K562 (cell line): ENCODE results near the gene MKRN2OS. TPM values are rescaled to one million over a fixed set of nuclear protein-coding genes. Genes with fewer than 3 reads are reported as not detected.

ENCODE experiments used
- ATAC-seq: fragments of 200-7000 bp; cut with Tn5 transposase; 3 replicates; pipeline ENCODE4 v1.9.1; 2020; ENCODE audit warnings: moderate library complexity
- BruUV-seq: library from RNA; stranded (reverse); fragments of 400-500 nt; replicated peaks from 2 replicates; lab custom pipeline; 2021; lab: Mats Ljungman, UMichigan
- CTCF ChIA-PET: fragments of 300-600 bp; formaldehyde crosslinking; extraction: SDS; loops from one replicate; lab custom pipeline; 2021; ENCODE audit warnings: low intra/inter-chr PET ratio; lab: Yijun Ruan, JAX
- POLR2A ChIA-PET: fragments of 300-600, 350-650 bp; sonication (Branson Sonifier 250); formaldehyde crosslinking; extraction: SDS; loops from one replicate; lab custom pipeline; 2021; ENCODE audit warnings: antibody characterized with exemption, inconsistent platforms; lab: Yijun Ruan, JAX
- DNase-seq, 4 experiments: peaks; one replicate each; pipeline versions ENCODE4 v3.0.0 to v3.0.0-alpha.2; 2011 to 2018; ENCODE audit warnings: low spot score in 3 of 4, mixed read lengths in 3 of 4; ENCODE audit errors: extremely low read depth in 1 of 4
- FAIRE-seq: peaks from 2 replicates; lab custom pipeline; 2011; peaks lifted over from hg19 to GRCh38; lab: Jason Lieb, UNC
- H2AFZ ChIP-seq: 2 replicates; pipeline ENCODE4 v1.6.0; 2011; ENCODE audit warnings: low read depth, low read length, control low read depth, inconsistent platforms
- H3K27ac ChIP-seq: fragments of 200-600 bp; 3 replicates; pipeline ENCODE4 v1.8.0; 2011; ENCODE audit warnings: low read depth, mild to moderate bottlenecking, control low read depth, inconsistent platforms, low read length, moderate library complexity, mixed read lengths; ENCODE audit errors: extremely low read depth
- H3K27me3 ChIP-seq, 2 experiments: fragments of 300-600 bp in 1 of 2; 2 replicates in 1 of 2; 3 replicates in 1 of 2; pipeline versions ENCODE4 v1.6.0 to v1.8.0; 2011; ENCODE audit warnings: inconsistent platforms in 2 of 2, low read length in 2 of 2, mild to moderate bottlenecking in 1 of 2, mixed read lengths in 1 of 2, moderate library complexity in 1 of 2; ENCODE audit not compliant: control insufficient read depth in 2 of 2, insufficient read depth in 2 of 2
- H3K36me3 ChIP-seq: fragments of 300-600 bp; 3 replicates; pipeline ENCODE4 v1.8.0; 2011; ENCODE audit warnings: mild to moderate bottlenecking, low read length, inconsistent platforms; ENCODE audit not compliant: control insufficient read depth, insufficient read depth
- H3K4me1 ChIP-seq, 2 experiments: fragments of 200-600 bp in 1 of 2; replicated peaks in 1 of 2; 2 replicates in 1 of 2; 3 replicates in 1 of 2; pipeline versions ENCODE4 v1.5.1 to v1.8.0; 2011; ENCODE audit warnings: inconsistent platforms in 2 of 2, low read length in 2 of 2, mild to moderate bottlenecking in 1 of 2, mixed read lengths in 1 of 2, moderate library complexity in 1 of 2; ENCODE audit not compliant: control insufficient read depth in 2 of 2, insufficient read depth in 2 of 2
- H3K4me2 ChIP-seq: 2 replicates; pipeline ENCODE4 v1.6.1; 2011; ENCODE audit warnings: low read length, control low read depth, inconsistent platforms, mixed read lengths; ENCODE audit not compliant: insufficient read depth
- H3K4me3 ChIP-seq: fragments of 200-600 bp; sonication (generic), shearing (Covaris generic); 2 replicates; pipeline ENCODE4 v1.5.1; 2016; ENCODE audit warnings: control low read depth, inconsistent platforms
- H3K79me2 ChIP-seq: fragments of 200-600 bp; 3 replicates; pipeline ENCODE4 v1.8.0; 2011; ENCODE audit warnings: low read length, inconsistent platforms; ENCODE audit not compliant: control insufficient read depth, insufficient read depth
- H3K9ac ChIP-seq, 2 experiments: 2 replicates each; pipeline versions ENCODE4 v1.6.0 to v1.6.1; 2011; ENCODE audit warnings: low read depth in 2 of 2, low read length in 2 of 2, control low read depth in 1 of 2, inconsistent platforms in 1 of 2, mild to moderate bottlenecking in 1 of 2, mixed read lengths in 1 of 2; ENCODE audit not compliant: insufficient read depth in 1 of 2
- H3K9me1 ChIP-seq: one replicate; pipeline ENCODE4 v1.6.0; 2011; ENCODE audit warnings: inconsistent platforms, mild to moderate bottlenecking, low read length, moderate library complexity; ENCODE audit not compliant: control insufficient read depth, insufficient read depth
- H3K9me3 ChIP-seq: replicated peaks from 2 replicates; pipeline ENCODE4 v1.5.1; 2011; ENCODE audit warnings: low read depth, low read length, inconsistent platforms; ENCODE audit not compliant: control insufficient read depth, insufficient read depth
- H4K20me1 ChIP-seq: replicated peaks from 2 replicates; pipeline ENCODE4 v1.6.1; 2011; ENCODE audit warnings: low read length, inconsistent platforms, mixed read lengths; ENCODE audit not compliant: control insufficient read depth, insufficient read depth
- ARID1B ChIP-seq: fragments of 450-650 bp; IDR thresholded peaks from 2 replicates; pipeline ENCODE4 v1.6.1; 2016; ENCODE audit warnings: antibody characterized with exemption, mild to moderate bottlenecking, inconsistent platforms
- CTCF ChIP-seq, 3 experiments: IDR thresholded peaks in 2 of 3; conservative IDR thresholded peaks in 1 of 3; 2 replicates each; pipeline ENCODE4 v1.5.1; 2011 to 2012; ENCODE audit warnings: low read length in 3 of 3, mild to moderate bottlenecking in 3 of 3, control low read depth in 2 of 3, improper control_type of control experiment in 1 of 3, inconsistent platforms in 1 of 3, low read depth in 1 of 3, mixed read lengths in 1 of 3, moderate library complexity in 1 of 3; ENCODE audit not compliant: insufficient read depth in 2 of 3
- DPF2 ChIP-seq: fragments of 450-650 bp; IDR thresholded peaks from 2 replicates; pipeline ENCODE4 v1.6.1; 2016
- FOXK2 ChIP-seq, 2 experiments: fragments of 450-650 bp; IDR thresholded peaks in 1 of 2; conservative IDR thresholded peaks in 1 of 2; 2 replicates each; pipeline ENCODE4 v1.6.1; 2016; ENCODE audit warnings: low read depth in 2 of 2, mild to moderate bottlenecking in 1 of 2
- HNRNPUL1 ChIP-seq: fragments of 200-400 bp; formaldehyde crosslinking; IDR thresholded peaks from 2 replicates; pipeline ENCODE4 v1.6.1; 2017; ENCODE audit warnings: low read length
- KDM4B ChIP-seq, 2 experiments: fragments of 450-650 bp in 1 of 2; sonication (generic) in 1 of 2; IDR thresholded peaks; 2 replicates each; pipeline ENCODE4 v1.6.1; 2016 to 2017; ENCODE audit warnings: borderline replicate concordance in 2 of 2, antibody characterized with exemption in 1 of 2, low read depth in 1 of 2, mild to moderate bottlenecking in 1 of 2
- TEAD2 ChIP-seq: fragments of 450-650 bp; IDR thresholded peaks from 2 replicates; pipeline ENCODE4 v1.6.1; 2016; ENCODE audit warnings: missing genetic modification characterization, control low read depth, missing compliant biosample characterization
- TSHZ1 ChIP-seq: fragments of 250-450 bp; sonication (Bioruptor Pico); IDR thresholded peaks from 2 replicates; pipeline ENCODE4 v1.4.0; 2020; ENCODE audit warnings: mild to moderate bottlenecking, moderate library complexity
- ZKSCAN8 ChIP-seq: fragments of 200-800 bp; sonication (Bioruptor generic); IDR thresholded peaks from 2 replicates; pipeline ENCODE4 v1.6.1; 2016; ENCODE audit warnings: missing genetic modification characterization, missing compliant biosample characterization
- ZNF584 ChIP-seq: fragments of 200-800 bp; sonication (Bioruptor generic); IDR thresholded peaks from 2 replicates; pipeline ENCODE4 v1.6.1; 2016; ENCODE audit warnings: low read depth, mild to moderate bottlenecking, missing genetic modification characterization, missing compliant biosample characterization
- WGBS: fragments of 100-300 bp; shearing (Covaris generic); methylation state at CpG from one replicate; pipeline ENCODE4 v1.1.6; 2016; ENCODE audit warnings: low coverage, mixed read lengths; ENCODE audit not compliant: insufficient coverage; ENCODE audit errors: missing lambda C conversion rate; 5-methylcytosine and 5-hydroxymethylcytosine counted together
- in situ Hi-C: fragments of 300-500 bp; cut with MboI; formaldehyde crosslinking; loops from 4 replicates; pipeline ENCODE4 v1.15.0; 2018; ENCODE audit warnings: inconsistent platforms, mixed read lengths
- intact Hi-C: fragments of 100-400 bp; cut with micrococcal nuclease; formaldehyde crosslinking; loops from 2 replicates; pipeline ENCODE4 v1.14.2; 2022
- polyA plus RNA-seq, 8 experiments: library from polyadenylated mRNA; depleted of rRNA in 4 of 8; stranded (reverse) in 5 of 8; unstranded in 3 of 8; fragments of >200 nt; fragmentation: Nextera tagmentation in 2 of 8; fragmentation: Illumina TruSeq in 1 of 8; extraction: Ambion mirVana in 2 of 8; extraction: Trizol in 1 of 8; gene quantifications; 2 replicates each; pipeline versions ENCODE4 v1.2.1 to v1.2.3, GENCODE V29; 2011 to 2014; ENCODE audit warnings: inconsistent platforms in 1 of 8, missing spikeins in 1 of 8
- total RNA-seq, 7 experiments: library from RNA; depleted of rRNA in 6 of 7; stranded (reverse); fragments of >200 nt in 6 of 7; fragmentation: Illumina TruSeq in 2 of 7; extraction: Trizol in 2 of 7; gene quantifications; 2 replicates each; pipeline versions ENCODE4 v1.2.1 to v1.2.3, GENCODE V29; 2011 to 2021; ENCODE audit warnings: low replicate concordance in 1 of 7

Gene MKRN2OS
- total and polyA plus RNA-seq, 9 of the 15 experiments (the other 6 are each of a cell fraction or from before 2014, with no cell fraction given), result 0.11 to 0.27 (median 0.17) TPM; not detected in 6

DNA sequence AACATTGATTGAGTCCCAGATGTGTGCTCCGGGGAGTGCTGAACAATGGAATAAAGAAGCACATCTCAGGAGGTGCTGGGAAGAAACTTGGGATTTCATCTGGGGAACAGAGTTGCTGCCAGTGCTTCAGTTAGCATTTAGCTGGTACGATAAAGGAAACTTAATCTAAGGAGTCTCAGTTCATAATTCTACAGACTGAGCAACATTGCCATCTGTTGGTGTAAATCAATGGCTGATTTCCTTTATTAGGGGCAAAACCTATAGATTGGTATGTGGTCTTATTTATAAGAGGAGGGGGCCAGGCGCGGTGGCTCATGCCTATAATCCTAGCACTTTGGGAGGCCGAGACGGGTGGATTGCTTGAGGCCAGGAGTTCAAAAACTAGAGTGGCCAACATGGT, 8.9 kb downstream of the MKRN2OS start:
- Histone ChIP-seq H3K9me3 (no peaks in the 10 kb centered on the region), H3K4me1 (no peaks in the 10 kb centered on the region), H3K27ac (no peak overlapping the region), H3K9ac (no peak overlapping the region), H2AFZ (no peak overlapping the region), H3K27me3 (no peaks in the 10 kb centered on the region), H3K79me2 (no peaks in the 10 kb centered on the region), H3K9me1 (no peaks in the 10 kb centered on the region), H3K4me2 (no peak overlapping the region)
- FAIRE-seq (no peak), ATAC-seq (no peak)
- BruUV-seq, result no TSS peak
- ChIA-PET POLR2A (interaction anchor here (1.0 to 2.6 kb wide), 4 partner anchors 10 to 548 kb away, joined by 3 to 12 read pairs (median 6); partner anchors contain the start of gene MKRN2OS), CTCF (no interaction called here)
- intact Hi-C loops, result no loop called here
- TF ChIP-seq CTCF (IDR thresholded peaks at IDR 0.05 in 2 of 3, conservative IDR thresholded peaks at IDR 0.05 in 1 of 3; ENCODE audit: insufficient read depth in 2 of 3, low read depth in 1 of 3, low read length in 3 of 3) (0 out of 6 replicates have a peak, but pooled peaks of 1 of the 3 experiments have one; percentile 8), KDM4B (IDR thresholded peaks at IDR 0.05; ENCODE audit: borderline replicate concordance in 2 of 2, low read depth in 1 of 2) (no peak)
- TF ChIP-seq, all 486 proteins: peak for 1
- DNase-seq, result no peak
- Histone ChIP-seq H3K4me3 (no peak overlapping the region), H4K20me1 (no peaks in the 10 kb centered on the region), H3K36me3 (peaks cover 51% of the 10 kb centered on the region)
- in situ Hi-C loops, result no loop called here
- WGBS, result 87% methylated on average over 6 of the region's 6 CpGs

DNA sequence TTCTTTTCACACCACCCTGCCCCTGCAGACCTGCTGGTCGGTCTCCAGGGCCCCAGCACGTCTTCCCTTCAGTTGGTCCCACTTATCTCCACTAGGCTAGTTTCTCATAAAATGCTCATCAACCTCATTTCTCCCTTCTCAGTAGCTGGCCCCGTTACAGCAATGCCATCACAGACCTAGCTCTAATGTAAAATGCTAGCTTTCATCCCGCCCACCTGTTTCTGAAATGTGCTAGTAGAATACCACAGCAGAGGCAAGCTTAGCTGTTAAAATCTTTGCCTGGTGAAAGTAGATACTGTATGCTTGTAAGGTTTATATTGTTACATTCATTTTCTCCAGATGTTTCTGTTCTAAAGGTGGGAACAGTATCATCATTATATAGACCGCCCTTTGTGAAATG, 13.1 kb downstream of the MKRN2OS start:
- FAIRE-seq (no peak), DNase-seq (no peak), ATAC-seq (no peak)
- H3K27me3 ChIP-seq, result no peaks in the 10 kb centered on the region
- 93% methylated on average over 5 of the region's 5 CpGs for WGBS
- H3K4me2 ChIP-seq, result no peak overlapping the region
- no peaks in the 10 kb centered on the region for H3K4me1 ChIP-seq
- POLR2A ChIA-PET, result interaction anchor here (0.7 to 1.5 kb wide), 5 partner anchors 9 to 1703 kb away, joined by 3 to 5 read pairs (median 3); partner anchors contain the start of gene MKRN2OS
- in situ Hi-C loops, result no loop called here
- H3K9ac ChIP-seq, result no peak overlapping the region
- CTCF ChIA-PET, result no interaction called here
- H3K9me1 ChIP-seq, result no peaks in the 10 kb centered on the region
- intact Hi-C loops, result no loop called here
- H3K9me3 ChIP-seq, result no peaks in the 10 kb centered on the region
- H3K27ac ChIP-seq, result no peak overlapping the region
- H3K36me3 ChIP-seq, result peaks cover 67% of the 10 kb centered on the region
- H2AFZ ChIP-seq, result no peak overlapping the region
- no peaks in the 10 kb centered on the region for H3K79me2 ChIP-seq
- no peaks in the 10 kb centered on the region for H4K20me1 ChIP-seq
- no peak overlapping the region for H3K4me3 ChIP-seq
- no TSS peak for BruUV-seq
- TF ChIP-seq HNRNPUL1, result no peak
- TF ChIP-seq TEAD2 (tag), result no peak
- TF ChIP-seq ARID1B, result no peak
- no peak for TF ChIP-seq TSHZ1 (CRISPR knock-in tag)
- no peak for TF ChIP-seq ZNF584 (CRISPR knock-in tag)
- TF ChIP-seq DPF2, result no peak
- TF ChIP-seq ZKSCAN8 (CRISPR knock-in tag), result no peak
- no peak for TF ChIP-seq FOXK2 (conservative IDR thresholded peaks at IDR 0.05 in 1 of 2, IDR thresholded peaks at IDR 0.05 in 1 of 2; ENCODE audit: low read depth in 2 of 2)
